NB4 (cell line): ENCODE results near the gene TPST2.

ENCODE experiments used
- CTCF ChIP-seq: IDR thresholded peaks from one replicate; pipeline ENCODE4 v1.5.1; 2012; ENCODE audit warnings: low read depth, low read length
- MAX ChIP-seq: IDR thresholded peaks from 2 replicates; pipeline ENCODE4 v1.6.1; 2011; ENCODE audit warnings: low read depth, low read length
- MYC ChIP-seq: IDR thresholded peaks from 2 replicates; pipeline ENCODE4 v1.6.1; 2011; ENCODE audit warnings: low read depth, low read length
- POLR2A ChIP-seq: IDR thresholded peaks from 2 replicates; pipeline ENCODE4 v1.6.1; 2011; ENCODE audit warnings: mild to moderate bottlenecking; ENCODE audit not compliant: insufficient read length; ENCODE audit errors: extremely low read depth

GRCh38 chr22:26618455-26618854, 28.5 kb upstream of the TPST2 start:
- TF ChIP-seq POLR2A (no peak), CTCF (no peak), MYC (no peak), MAX (no peak)
